ENCODE data around the gene CDC45.

The CDC45 gene

DNA sequence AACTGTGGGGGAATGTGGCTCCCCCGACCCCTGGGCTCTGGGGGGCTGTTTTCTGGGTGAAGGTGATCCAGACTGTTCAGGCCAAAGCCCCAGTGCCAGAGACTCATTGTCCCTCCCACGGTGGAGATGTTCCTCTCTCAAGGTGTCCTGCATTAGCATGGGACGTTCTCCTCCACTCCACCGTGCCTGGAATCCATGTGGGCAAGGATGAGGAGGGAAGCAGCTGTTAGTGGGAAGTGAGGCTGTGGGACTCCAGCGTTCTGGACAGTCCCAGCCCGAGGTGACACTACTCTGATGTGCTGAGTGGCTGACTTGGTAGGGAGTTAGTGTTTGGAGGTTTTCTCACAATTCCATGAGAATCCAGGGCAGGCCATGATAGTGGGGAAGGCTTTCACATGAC, 75.9 kb downstream of the CDC45 start:
- 95% methylated on average over 3 of the region's 6 CpGs for WGBS (ENCODE audit: insufficient coverage)
- no peak for DNase-seq
- POLR2A ChIA-PET: no interaction called here
- CTCF ChIA-PET: no interaction called here
- no peaks in the 10 kb centered on the region for H3K4me1 ChIP-seq (ENCODE audit: control extremely low read depth in 1 of 4, control insufficient read depth in 4 of 4, insufficient read depth in 4 of 4, low read length in 3 of 4)
- no peak overlapping the region for H3K4me3 ChIP-seq (ENCODE audit: control insufficient read depth in 1 of 7, extremely low read depth in 1 of 7, insufficient read depth in 4 of 7, low read depth in 2 of 7, low read length in 6 of 7)
- H3K36me3 ChIP-seq (ENCODE audit: control insufficient read depth in 4 of 4, insufficient read depth in 4 of 4, low read length in 3 of 4): no peaks in the 10 kb centered on the region
- H3K9me3 ChIP-seq (ENCODE audit: control extremely low read depth in 1 of 5, control insufficient read depth in 4 of 5, insufficient read depth in 2 of 5, low read depth in 1 of 5, low read length in 4 of 5): peaks cover 0 to 6% (median 0%) of the 10 kb centered on the region in 5 experiments
- H3K27ac ChIP-seq (ENCODE audit: insufficient read depth in 1 of 2, low read depth in 1 of 2, low read length in 2 of 2, poor library complexity in 1 of 2, severe bottlenecking in 2 of 2): no peak overlapping the region
- H3K27me3 ChIP-seq (replicated peaks in 2 of 5; ENCODE audit: control insufficient read depth in 4 of 5, insufficient read depth in 5 of 5, low read length in 4 of 5): no peaks in the 10 kb centered on the region

GRCh38 chr22:19556963-19557545, 77.3 kb downstream of the CDC45 start:
- POLR2A ChIA-PET: no interaction called here
- no peak overlapping the region for H3K27ac ChIP-seq (ENCODE audit: insufficient read depth in 1 of 2, low read depth in 1 of 2, low read length in 2 of 2, poor library complexity in 1 of 2, severe bottlenecking in 2 of 2)
- CTCF ChIA-PET: no interaction called here
- DNase-seq: no peak
- H3K36me3 ChIP-seq (ENCODE audit: control insufficient read depth in 4 of 4, insufficient read depth in 4 of 4, low read length in 3 of 4): no peaks in the 10 kb centered on the region
- H3K4me1 ChIP-seq (ENCODE audit: control extremely low read depth in 1 of 4, control insufficient read depth in 4 of 4, insufficient read depth in 4 of 4, low read length in 3 of 4): no peaks in the 10 kb centered on the region
- peaks cover 0 to 6% (median 0%) of the 10 kb centered on the region in 5 experiments for H3K9me3 ChIP-seq (ENCODE audit: control extremely low read depth in 1 of 5, control insufficient read depth in 4 of 5, insufficient read depth in 2 of 5, low read depth in 1 of 5, low read length in 4 of 5)
- 100% methylated on average over 4 of the region's 10 CpGs for WGBS (ENCODE audit: insufficient coverage)
- no peaks in the 10 kb centered on the region for H3K27me3 ChIP-seq (replicated peaks in 2 of 5; ENCODE audit: control insufficient read depth in 4 of 5, insufficient read depth in 5 of 5, low read length in 4 of 5)
- no peak overlapping the region for H3K4me3 ChIP-seq (ENCODE audit: control insufficient read depth in 1 of 7, extremely low read depth in 1 of 7, insufficient read depth in 4 of 7, low read depth in 2 of 7, low read length in 6 of 7)

DNA sequence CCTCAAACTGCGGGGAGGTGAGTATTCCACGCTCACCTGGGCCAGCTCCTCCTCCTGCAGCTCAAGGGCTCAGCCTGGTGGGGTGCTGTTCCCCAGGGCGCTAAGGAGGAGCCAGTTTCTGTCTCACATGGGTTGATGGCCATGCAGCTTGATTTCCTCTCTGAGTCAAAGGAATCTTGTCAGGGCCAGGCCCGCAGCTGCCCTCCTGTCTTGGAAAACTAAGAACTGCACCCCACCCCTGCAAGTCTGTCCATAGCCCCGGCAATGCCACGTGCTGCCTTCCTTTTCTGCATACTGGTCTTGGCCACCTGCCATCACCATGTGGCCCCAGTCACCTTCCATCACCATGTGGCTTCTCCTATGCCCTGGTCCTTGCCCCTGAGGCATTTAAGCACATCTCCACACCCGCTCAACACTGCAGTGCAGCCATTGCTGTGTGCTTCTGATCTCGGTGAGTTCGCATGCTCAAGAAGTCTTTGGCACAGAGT, 79.6 kb downstream of the CDC45 start:
- no peak for DNase-seq
- Histone ChIP-seq H3K27ac (ENCODE audit: insufficient read depth in 1 of 2, low read depth in 1 of 2, low read length in 2 of 2, poor library complexity in 1 of 2, severe bottlenecking in 2 of 2) (no peak overlapping the region), H3K27me3 (replicated peaks in 2 of 5; ENCODE audit: control insufficient read depth in 4 of 5, insufficient read depth in 5 of 5, low read length in 4 of 5) (no peaks in the 10 kb centered on the region), H3K36me3 (ENCODE audit: control insufficient read depth in 4 of 4, insufficient read depth in 4 of 4, low read length in 3 of 4) (no peaks in the 10 kb centered on the region), H3K9me3 (ENCODE audit: control extremely low read depth in 1 of 5, control insufficient read depth in 4 of 5, insufficient read depth in 2 of 5, low read depth in 1 of 5, low read length in 4 of 5) (no peaks in the 10 kb centered on the region), H3K4me3 (ENCODE audit: control insufficient read depth in 1 of 7, extremely low read depth in 1 of 7, insufficient read depth in 4 of 7, low read depth in 2 of 7, low read length in 6 of 7) (no peak overlapping the region), H3K4me1 (ENCODE audit: control extremely low read depth in 1 of 4, control insufficient read depth in 4 of 4, insufficient read depth in 4 of 4, low read length in 3 of 4) (no peaks in the 10 kb centered on the region)
- POLR2A ChIA-PET: no interaction called here
- WGBS (ENCODE audit: insufficient coverage): 90% methylated on average over 9 of the region's 9 CpGs
- CTCF ChIA-PET: interaction anchor here (1.1 kb wide), 1 partner anchor 9 kb away, joined by 3 read pairs; no protein-coding TSS in a partner anchor

DNA sequence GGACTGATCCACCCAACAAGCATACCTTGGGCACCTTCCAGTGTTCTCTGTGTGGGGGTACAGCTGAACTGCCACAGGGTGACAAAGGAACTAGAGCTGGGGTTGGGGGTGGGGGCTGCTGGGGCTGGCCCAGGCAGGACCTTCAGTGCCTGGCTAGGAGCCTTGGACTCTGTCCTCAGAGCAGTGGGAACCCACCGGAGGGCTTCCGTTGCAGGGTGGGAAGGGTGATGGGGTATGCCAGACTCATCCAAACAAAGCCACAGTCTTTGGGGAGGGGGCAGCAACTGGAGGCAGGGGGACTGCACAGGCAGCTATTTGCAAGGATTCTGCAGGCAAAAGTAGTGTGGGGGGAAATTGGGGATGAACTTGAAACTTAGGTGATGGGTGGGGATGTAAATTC, 80.2 kb downstream of the CDC45 start:
- POLR2A ChIA-PET: no interaction called here
- no peak for DNase-seq
- H3K4me3 ChIP-seq (ENCODE audit: control insufficient read depth in 1 of 7, extremely low read depth in 1 of 7, insufficient read depth in 4 of 7, low read depth in 2 of 7, low read length in 6 of 7): no peak overlapping the region
- CTCF ChIA-PET: interaction anchor here (1.1 kb wide), 1 partner anchor 10 kb away, joined by 3 read pairs; no protein-coding TSS in a partner anchor
- no peaks in the 10 kb centered on the region for H3K9me3 ChIP-seq (ENCODE audit: control extremely low read depth in 1 of 5, control insufficient read depth in 4 of 5, insufficient read depth in 2 of 5, low read depth in 1 of 5, low read length in 4 of 5)
- H3K27me3 ChIP-seq (replicated peaks in 2 of 5; ENCODE audit: control insufficient read depth in 4 of 5, insufficient read depth in 5 of 5, low read length in 4 of 5): no peaks in the 10 kb centered on the region
- H3K4me1 ChIP-seq (ENCODE audit: control extremely low read depth in 1 of 4, control insufficient read depth in 4 of 4, insufficient read depth in 4 of 4, low read length in 3 of 4): no peaks in the 10 kb centered on the region
- H3K36me3 ChIP-seq (ENCODE audit: control insufficient read depth in 4 of 4, insufficient read depth in 4 of 4, low read length in 3 of 4): no peaks in the 10 kb centered on the region
- H3K27ac ChIP-seq (ENCODE audit: insufficient read depth in 1 of 2, low read depth in 1 of 2, low read length in 2 of 2, poor library complexity in 1 of 2, severe bottlenecking in 2 of 2): no peak overlapping the region
- 100% methylated on average over 2 of the region's 2 CpGs for WGBS (ENCODE audit: insufficient coverage)

DNA sequence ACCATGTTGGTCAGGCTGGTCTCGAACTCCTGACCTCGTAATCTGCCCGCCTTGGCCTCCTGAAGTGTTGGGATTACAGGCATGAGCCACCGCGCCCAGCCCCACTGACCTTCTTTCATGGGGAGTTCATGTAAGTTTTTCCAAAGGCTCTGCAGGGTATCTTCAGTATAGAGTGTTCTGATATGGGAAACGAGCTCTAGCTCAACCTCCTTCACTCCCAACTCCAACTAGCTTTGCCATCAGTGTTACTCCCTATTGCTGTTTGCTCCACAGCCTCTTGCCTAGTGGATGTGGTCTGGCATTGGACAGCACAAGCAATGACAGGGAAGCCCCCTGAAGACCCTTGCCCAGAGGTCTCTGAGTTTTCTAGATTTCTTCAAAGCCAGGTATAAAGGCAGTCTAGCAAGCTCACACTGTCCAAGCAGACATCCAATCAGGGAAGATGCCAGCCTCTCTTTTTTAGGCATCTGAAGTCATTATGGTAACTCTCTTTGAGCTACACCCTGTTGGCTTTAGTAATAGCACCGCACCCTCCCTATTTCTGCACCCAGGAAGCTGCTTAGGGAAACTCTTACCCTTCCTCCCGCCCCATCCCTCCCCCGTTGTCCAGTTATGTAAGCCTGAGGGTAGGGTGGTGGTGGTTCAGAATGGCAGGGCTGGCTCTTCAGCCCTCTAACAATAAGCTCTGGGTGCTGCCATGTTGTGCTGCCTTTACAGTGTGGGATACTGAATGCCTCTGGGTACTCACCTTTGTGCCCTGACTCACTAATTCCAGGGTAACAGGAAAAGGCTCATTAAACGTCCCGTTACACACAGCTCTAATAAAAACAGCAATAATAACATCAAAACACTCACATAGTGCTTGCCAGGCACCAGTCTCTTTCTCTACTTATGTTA, 85.9 kb downstream of the CDC45 start:
- CTCF ChIA-PET: interaction anchor here (0.7 to 1.2 kb wide), 2 partner anchors 11 to 33 kb away, joined by 3 read pairs; no protein-coding TSS in a partner anchor
- WGBS (ENCODE audit: insufficient coverage): 98% methylated on average over 8 of the region's 11 CpGs
- POLR2A ChIA-PET: no interaction called here

GRCh38 chr22:19566279-19567156, 86.8 kb downstream of the CDC45 start:
- Histone ChIP-seq H3K4me3 (ENCODE audit: control insufficient read depth in 1 of 7, extremely low read depth in 1 of 7, insufficient read depth in 4 of 7, low read depth in 2 of 7, low read length in 6 of 7) (no peak overlapping the region), H3K36me3 (ENCODE audit: control insufficient read depth in 4 of 4, insufficient read depth in 4 of 4, low read length in 3 of 4) (no peaks in the 10 kb centered on the region), H3K27ac (ENCODE audit: insufficient read depth in 1 of 2, low read depth in 1 of 2, low read length in 2 of 2, poor library complexity in 1 of 2, severe bottlenecking in 2 of 2) (no peak overlapping the region), H3K27me3 (replicated peaks in 2 of 5; ENCODE audit: control insufficient read depth in 4 of 5, insufficient read depth in 5 of 5, low read length in 4 of 5) (no peaks in the 10 kb centered on the region), H3K9me3 (ENCODE audit: control extremely low read depth in 1 of 5, control insufficient read depth in 4 of 5, insufficient read depth in 2 of 5, low read depth in 1 of 5, low read length in 4 of 5) (no peaks in the 10 kb centered on the region), H3K4me1 (ENCODE audit: control extremely low read depth in 1 of 4, control insufficient read depth in 4 of 4, insufficient read depth in 4 of 4, low read length in 3 of 4) (no peaks in the 10 kb centered on the region)
- no peak for DNase-seq
- WGBS (ENCODE audit: insufficient coverage): 98% methylated on average over 45 of the region's 52 CpGs
- ChIA-PET CTCF (interaction anchor here (0.7 to 1.2 kb wide), 2 partner anchors 12 to 32 kb away, joined by 3 read pairs; no protein-coding TSS in a partner anchor), POLR2A (no interaction called here)

More for the DNA sequence above, 85.9 kb downstream of the CDC45 start:
- Histone ChIP-seq H3K4me3 (ENCODE audit: control insufficient read depth in 1 of 7, extremely low read depth in 1 of 7, insufficient read depth in 4 of 7, low read depth in 2 of 7, low read length in 6 of 7) (no peak overlapping the region), H3K9me3 (ENCODE audit: control extremely low read depth in 1 of 5, control insufficient read depth in 4 of 5, insufficient read depth in 2 of 5, low read depth in 1 of 5, low read length in 4 of 5) (no peaks in the 10 kb centered on the region), H3K4me1 (ENCODE audit: control extremely low read depth in 1 of 4, control insufficient read depth in 4 of 4, insufficient read depth in 4 of 4, low read length in 3 of 4) (no peaks in the 10 kb centered on the region), H3K36me3 (ENCODE audit: control insufficient read depth in 4 of 4, insufficient read depth in 4 of 4, low read length in 3 of 4) (no peaks in the 10 kb centered on the region), H3K27me3 (replicated peaks in 2 of 5; ENCODE audit: control insufficient read depth in 4 of 5, insufficient read depth in 5 of 5, low read length in 4 of 5) (no peaks in the 10 kb centered on the region), H3K27ac (ENCODE audit: insufficient read depth in 1 of 2, low read depth in 1 of 2, low read length in 2 of 2, poor library complexity in 1 of 2, severe bottlenecking in 2 of 2) (no peak overlapping the region)
- no peak for DNase-seq
